ENCODE data around the gene UGT1A6. TPM values are rescaled to one million over a fixed set of nuclear protein-coding genes. Genes with fewer than 3 reads are reported as not detected.

The UGT1A6 gene
- total RNA-seq, 1 donor from 2014 or later = not detected

- Mint-ChIP-seq H3K4me1 (ENCODE audit: low read depth) (no peaks in the 10 kb centered on the region), H3K27ac (no peak overlapping the region), H3K36me3 (ENCODE audit: insufficient read depth) (no peaks in the 10 kb centered on the region), H3K27me3 (no peaks in the 10 kb centered on the region), H3K9me3 (ENCODE audit: low read depth) (no peaks in the 10 kb centered on the region), H3K4me3 (ENCODE audit: low read depth) (no peak overlapping the region)
- no peak for TF ChIP-seq CTCF (IDR thresholded peaks at IDR 0.05; ENCODE audit: unreplicated experiment)
- DNase-seq (ENCODE audit: low spot score, unreplicated experiment) = no peak
Observed at GRCh38 chr2:233819884-233820773, 127.4 kb downstream of the UGT1A6 start.

- H3K36me3 Mint-ChIP-seq (ENCODE audit: insufficient read depth) = peaks cover 1% of the 10 kb centered on the region
- no peaks in the 10 kb centered on the region for H3K9me3 Mint-ChIP-seq (ENCODE audit: low read depth)
- no peak for TF ChIP-seq CTCF (IDR thresholded peaks at IDR 0.05; ENCODE audit: unreplicated experiment)
- peaks cover 2% of the 10 kb centered on the region for H3K27me3 Mint-ChIP-seq
- H3K27ac Mint-ChIP-seq = no peak overlapping the region
- H3K4me3 Mint-ChIP-seq (ENCODE audit: low read depth) = no peak overlapping the region
- DNase-seq (ENCODE audit: low spot score, unreplicated experiment) = no peak
- H3K4me1 Mint-ChIP-seq (ENCODE audit: low read depth) = no peaks in the 10 kb centered on the region
Observed at GRCh38 chr2:233820774-233821105, 128.1 kb downstream of the UGT1A6 start.

GRCh38 chr2:233821196-233821595 is 128.5 kb downstream of the UGT1A6 start:
- peaks cover 1% of the 10 kb centered on the region for H3K36me3 Mint-ChIP-seq (ENCODE audit: insufficient read depth)
- no peak for DNase-seq (ENCODE audit: low spot score, unreplicated experiment)
- peaks cover under 1% of the 10 kb centered on the region for H3K9me3 Mint-ChIP-seq (ENCODE audit: low read depth)
- no peak overlapping the region for H3K27ac Mint-ChIP-seq
- H3K4me1 Mint-ChIP-seq (ENCODE audit: low read depth) = no peaks in the 10 kb centered on the region
- no peak overlapping the region for H3K4me3 Mint-ChIP-seq (ENCODE audit: low read depth)
- no peak for TF ChIP-seq CTCF (IDR thresholded peaks at IDR 0.05; ENCODE audit: unreplicated experiment)
- peaks cover 2% of the 10 kb centered on the region for H3K27me3 Mint-ChIP-seq

GRCh38 chr2:233821709-233822100 is 129.0 kb downstream of the UGT1A6 start:
- DNase-seq (ENCODE audit: low spot score, unreplicated experiment) = no peak
- TF ChIP-seq CTCF (IDR thresholded peaks at IDR 0.05; ENCODE audit: unreplicated experiment) = no peak
- H3K36me3 Mint-ChIP-seq (ENCODE audit: insufficient read depth) = peaks cover 1% of the 10 kb centered on the region
- H3K4me1 Mint-ChIP-seq (ENCODE audit: low read depth) = no peaks in the 10 kb centered on the region
- H3K9me3 Mint-ChIP-seq (ENCODE audit: low read depth) = peaks cover 3% of the 10 kb centered on the region
- peaks cover 2% of the 10 kb centered on the region for H3K27me3 Mint-ChIP-seq
- H3K27ac Mint-ChIP-seq = no peak overlapping the region
- no peak overlapping the region for H3K4me3 Mint-ChIP-seq (ENCODE audit: low read depth)

GRCh38 chr2:233822101-233822771 is 129.5 kb downstream of the UGT1A6 start:
- Mint-ChIP-seq H3K27ac (no peak overlapping the region), H3K9me3 (ENCODE audit: low read depth) (peaks cover 3% of the 10 kb centered on the region), H3K4me3 (ENCODE audit: low read depth) (no peak overlapping the region), H3K36me3 (ENCODE audit: insufficient read depth) (peaks cover 1% of the 10 kb centered on the region), H3K27me3 (peaks cover 2% of the 10 kb centered on the region), H3K4me1 (ENCODE audit: low read depth) (no peaks in the 10 kb centered on the region)
- no peak for TF ChIP-seq CTCF (IDR thresholded peaks at IDR 0.05; ENCODE audit: unreplicated experiment)
- no peak for DNase-seq (ENCODE audit: low spot score, unreplicated experiment)

Other genes with a start within 250 kb of the UGT1A6 start
- 36.9 and 38.3 TPM in 2 replicates for gene USP40, start 126.1 kb upstream of the UGT1A6 start, total RNA-seq
- gene UGT1A8, start 75.3 kb upstream of the UGT1A6 start, total RNA-seq = not detected in 2 replicates
- gene UGT1A10, start 56.4 kb upstream of the UGT1A6 start, total RNA-seq = not detected in 2 replicates
- not detected in 2 replicates for gene UGT1A9, start 21.0 kb upstream of the UGT1A6 start, total RNA-seq
- not detected in 2 replicates for gene UGT1A7, start 11.0 kb upstream of the UGT1A6 start, total RNA-seq
- not detected in 2 replicates for gene UGT1A5, start 20.0 kb downstream of the UGT1A6 start, total RNA-seq
- not detected in 2 replicates for gene UGT1A4, start 25.8 kb downstream of the UGT1A6 start, total RNA-seq
- gene UGT1A3, start 36.2 kb downstream of the UGT1A6 start, total RNA-seq = not detected in 2 replicates
- not detected in 2 replicates for gene UGT1A1, start 67.4 kb downstream of the UGT1A6 start, total RNA-seq
- not detected in 2 replicates for gene MROH2A, start 85.4 kb downstream of the UGT1A6 start, total RNA-seq
- gene HJURP, start 161.6 kb downstream of the UGT1A6 start, total RNA-seq = 22.0 and 23.1 TPM in 2 replicates
- not detected in 2 replicates for gene TRPM8, start 224.5 kb downstream of the UGT1A6 start, total RNA-seq

All from progenitor cell of endocrine pancreas (in vitro differentiated cells).